GM23338 (cell line): ENCODE results near the gene PID1. TPM values are rescaled to one million over a fixed set of nuclear protein-coding genes. Genes with fewer than 3 reads are reported as not detected.

Experiments used
- ATAC-seq: fragments of 200-7000 bp; cut with Tn5 transposase; 3 replicates; pipeline ENCODE4 v1.9.1; 2020
- DNase-seq: peaks from one replicate; pipeline ENCODE4 v3.0.0-alpha.2; 2015; ENCODE audit warnings: low spot score
- H2AFZ ChIP-seq: fragments of 200-600 bp; sonication (generic); 2 replicates; pipeline ENCODE4 v1.8.0; 2016; ENCODE audit warnings: antibody characterized with exemption, mild to moderate bottlenecking, moderate library complexity
- H3F3A ChIP-seq: fragments of 200-600 bp; sonication (generic); replicated peaks from 2 replicates; pipeline ENCODE4 v1.8.0; 2017; ENCODE audit warnings: antibody characterized with exemption, mixed run types, low read depth
- H3K27ac ChIP-seq: fragments of 200-600 bp; sonication (generic); 2 replicates; pipeline ENCODE4 v1.6.1; 2016; ENCODE audit warnings: low read depth
- H3K27me3 ChIP-seq: fragments of 200-600 bp; sonication (generic); 2 replicates; pipeline ENCODE4 v1.8.0; 2016; ENCODE audit warnings: mild to moderate bottlenecking, mixed run types, moderate library complexity; ENCODE audit not compliant: insufficient read depth
- H3K36me3 ChIP-seq: fragments of 200-600 bp; sonication (generic); 2 replicates; pipeline ENCODE4 v1.8.0; 2016; ENCODE audit warnings: mild to moderate bottlenecking; ENCODE audit not compliant: insufficient read depth
- H3K4me1 ChIP-seq: fragments of 200-600 bp; sonication (generic); 2 replicates; pipeline ENCODE4 v1.8.0; 2016; ENCODE audit warnings: mild to moderate bottlenecking, moderate library complexity; ENCODE audit not compliant: insufficient read depth
- H3K4me2 ChIP-seq: fragments of 200-600 bp; sonication (generic); 2 replicates; pipeline ENCODE4 v1.7.1; 2017; ENCODE audit warnings: mixed run types
- H3K4me3 ChIP-seq: fragments of 200-600 bp; sonication (generic); 2 replicates; pipeline ENCODE4 v1.6.1; 2016; ENCODE audit warnings: mixed run types
- H3K79me2 ChIP-seq: fragments of 200-600 bp; sonication (generic); replicated peaks from 2 replicates; pipeline ENCODE4 v1.8.0; 2017; ENCODE audit warnings: mild to moderate bottlenecking; ENCODE audit not compliant: insufficient read depth
- H3K9me2 ChIP-seq: fragments of 200-600 bp; sonication (generic); 2 replicates; pipeline ENCODE4 v1.8.0; 2017; ENCODE audit not compliant: insufficient read depth
- H4K20me1 ChIP-seq: fragments of 200-600 bp; sonication (generic); replicated peaks from 2 replicates; pipeline ENCODE4 v1.8.0; 2017; ENCODE audit warnings: mild to moderate bottlenecking; ENCODE audit not compliant: insufficient read depth
- H3K27ac Mint-ChIP-seq: 2 replicates; pipeline ENCODE4 v1.8.0; 2020; ENCODE audit warnings: inconsistent platforms, mild to moderate bottlenecking, moderate library complexity, mixed read lengths
- H3K27me3 Mint-ChIP-seq: 3 replicates; pipeline ENCODE4 v1.8.0; 2022; ENCODE audit warnings: low read depth, mild to moderate bottlenecking, moderate library complexity, mixed read lengths, inconsistent platforms; ENCODE audit not compliant: insufficient read depth, poor library complexity
- H3K36me3 Mint-ChIP-seq: 3 replicates; pipeline ENCODE4 v1.8.0; 2021; ENCODE audit warnings: low read depth, mild to moderate bottlenecking, inconsistent platforms, moderate library complexity, mixed read lengths
- H3K4me1 Mint-ChIP-seq: 3 replicates; pipeline ENCODE4 v1.8.0; 2020; ENCODE audit warnings: mild to moderate bottlenecking, inconsistent platforms, mixed read lengths
- H3K4me3 Mint-ChIP-seq: 3 replicates; pipeline ENCODE4 v1.8.0; 2021; ENCODE audit warnings: moderate library complexity, mild to moderate bottlenecking, inconsistent platforms, mixed read lengths
- H3K9me3 Mint-ChIP-seq: 3 replicates; pipeline ENCODE4 v1.8.0; 2020; ENCODE audit warnings: moderate library complexity, mild to moderate bottlenecking, inconsistent platforms, mixed read lengths
- CREB1 ChIP-seq: fragments of 250-450 bp; sonication (Bioruptor Pico); IDR thresholded peaks from 2 replicates; pipeline ENCODE4 v1.5.0; 2020; ENCODE audit warnings: low read depth, mild to moderate bottlenecking, moderate library complexity
- ETS1 ChIP-seq: IDR thresholded peaks from 2 replicates; pipeline ENCODE4 v1.6.1; 2016; ENCODE audit warnings: antibody characterized with exemption
- EZH2 ChIP-seq: fragments of 200-600 bp; sonication (generic); IDR thresholded peaks from one replicate; pipeline ENCODE4 v1.8.0; 2017; ENCODE audit warnings: antibody characterized with exemption, mild to moderate bottlenecking, low read depth; ENCODE audit not compliant: unreplicated experiment
- JUNB ChIP-seq: IDR thresholded peaks from one replicate; pipeline ENCODE4 v1.6.1; 2016; ENCODE audit warnings: antibody characterized with exemption; ENCODE audit not compliant: unreplicated experiment
- ZNF114 ChIP-seq: fragments of 250-450 bp; sonication (Bioruptor Pico); IDR thresholded peaks from 2 replicates; pipeline ENCODE4 v1.5.0; 2020; ENCODE audit warnings: mild to moderate bottlenecking, moderate library complexity
- ZNF462 ChIP-seq: fragments of 250-450 bp; sonication (Bioruptor Pico); IDR thresholded peaks from 2 replicates; pipeline ENCODE4 v1.5.0; 2020; ENCODE audit warnings: mild to moderate bottlenecking, moderate library complexity
- polyA plus RNA-seq: library from polyadenylated mRNA; unstranded; fragments of >200 nt; fragmentation: Nextera tagmentation; extraction: Ambion mirVana; gene quantifications from 2 replicates; pipeline ENCODE4 v1.2.1, GENCODE V29; 2016
- total RNA-seq: library from RNA; depleted of rRNA; stranded (reverse); fragments of >200 nt; shearing (Covaris generic); gene quantifications from 2 replicates; pipeline ENCODE4 v1.2.3, GENCODE V29; 2014

Gene PID1
- total and polyA plus RNA-seq, 2 experiments from 2014 or later, result 1.7 to 2.4 TPM

- TF ChIP-seq ZNF462 (CRISPR knock-in tag) (no peak), ZNF114 (CRISPR knock-in tag) (no peak), ETS1 (no peak), EZH2 (no peak), CREB1 (no peak)
Observed at GRCh38 chr2:229088517-229088913, 182.6 kb downstream of the PID1 start (continued).

- DNase-seq, result no peak
- no peak overlapping the region for H3K4me3 ChIP-seq
- ATAC-seq, result no peak
- H3K79me2 ChIP-seq, result no peaks in the 10 kb centered on the region
- H3K36me3 Mint-ChIP-seq, result no peaks in the 10 kb centered on the region
- H3K27me3 ChIP-seq, result no peaks in the 10 kb centered on the region
- no peak overlapping the region for H3K4me2 ChIP-seq
- H3K4me3 Mint-ChIP-seq, result no peak overlapping the region
- H3K4me1 ChIP-seq, result peaks cover 8% of the 10 kb centered on the region; the same call in 1 of the 2 replicates
- no peak overlapping the region; the same call in none of the 2 replicates for H3K27ac Mint-ChIP-seq
- H3K9me3 Mint-ChIP-seq, result no peaks in the 10 kb centered on the region
- H3K27me3 Mint-ChIP-seq, result no peaks in the 10 kb centered on the region
- no peak overlapping the region for H2AFZ ChIP-seq
- no peaks in the 10 kb centered on the region for H3K36me3 ChIP-seq
- H3K9me2 ChIP-seq, result no peaks in the 10 kb centered on the region
- no peaks in the 10 kb centered on the region for H4K20me1 ChIP-seq
- no peaks in the 10 kb centered on the region for H3F3A ChIP-seq
- H3K27ac ChIP-seq, result no peak overlapping the region
- peaks cover 13% of the 10 kb centered on the region for H3K4me1 Mint-ChIP-seq
- TF ChIP-seq EZH2 (no peak), ZNF462 (CRISPR knock-in tag) (no peak), ZNF114 (CRISPR knock-in tag) (no peak), CREB1 (no peak), JUNB (no peak)
Observed at GRCh38 chr2:229087843-229088516, 183.1 kb downstream of the PID1 start.
